Stimulated activated CD8-positive, alpha-beta memory T cell treated with anti-CD3 and anti-CD28 coated beads, Interleukin-2, amount 100 ng/mL, for 1 hour (primary cell): Measurements from ENCODE around the gene SPATA33.
"Not testable (repeated sequence)": the region's sequence is repeated elsewhere in the genome, so short reads cannot be mapped to it uniquely, and the experiment has no call there.

Experiments used
- DNase-seq, 2 donors: peaks; one replicate each; pipeline ENCODE4 v3.0.0-alpha.2; 2020; ENCODE audit warnings: low read depth in 2 of 2

Gene SPATA33

DNA sequence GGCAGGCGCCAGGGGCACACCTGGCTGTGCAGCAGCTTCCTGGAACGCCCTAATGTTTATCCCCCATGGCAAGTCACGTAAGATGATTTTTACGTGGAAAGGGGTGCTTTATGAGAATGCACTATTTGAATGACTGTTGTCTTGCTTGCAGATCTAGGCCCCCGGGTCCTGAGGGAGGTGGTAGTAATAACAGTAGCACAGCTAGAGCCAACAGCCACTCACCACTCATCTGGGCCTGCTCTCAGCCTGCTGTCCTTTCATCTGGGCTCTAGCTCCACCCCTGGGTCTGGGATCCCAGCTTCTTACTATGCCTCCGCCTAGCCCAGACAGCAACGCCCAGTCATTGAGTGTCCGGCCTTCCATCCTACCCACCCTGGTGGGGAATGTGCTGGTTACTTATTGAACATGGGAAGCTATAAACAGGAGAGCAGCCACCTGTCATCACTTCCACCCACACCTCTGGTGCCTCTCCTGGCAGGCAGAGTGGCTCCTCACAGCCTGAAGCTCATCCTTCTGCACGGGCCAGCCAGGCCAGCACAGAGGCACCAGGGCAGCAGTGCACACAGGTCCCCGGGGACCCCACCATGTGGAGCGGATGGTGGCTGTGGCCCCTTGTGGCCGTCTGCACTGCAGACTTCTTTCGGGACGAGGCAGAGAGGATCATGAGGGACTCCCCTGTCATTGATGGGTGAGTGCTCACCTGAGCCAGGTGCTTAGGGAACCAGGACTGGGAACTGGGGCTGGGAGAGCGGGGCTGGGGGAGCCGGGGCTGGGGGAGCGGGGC lies 27.6 kb upstream of the SPATA33 start:
- no peak for DNase-seq

DNA sequence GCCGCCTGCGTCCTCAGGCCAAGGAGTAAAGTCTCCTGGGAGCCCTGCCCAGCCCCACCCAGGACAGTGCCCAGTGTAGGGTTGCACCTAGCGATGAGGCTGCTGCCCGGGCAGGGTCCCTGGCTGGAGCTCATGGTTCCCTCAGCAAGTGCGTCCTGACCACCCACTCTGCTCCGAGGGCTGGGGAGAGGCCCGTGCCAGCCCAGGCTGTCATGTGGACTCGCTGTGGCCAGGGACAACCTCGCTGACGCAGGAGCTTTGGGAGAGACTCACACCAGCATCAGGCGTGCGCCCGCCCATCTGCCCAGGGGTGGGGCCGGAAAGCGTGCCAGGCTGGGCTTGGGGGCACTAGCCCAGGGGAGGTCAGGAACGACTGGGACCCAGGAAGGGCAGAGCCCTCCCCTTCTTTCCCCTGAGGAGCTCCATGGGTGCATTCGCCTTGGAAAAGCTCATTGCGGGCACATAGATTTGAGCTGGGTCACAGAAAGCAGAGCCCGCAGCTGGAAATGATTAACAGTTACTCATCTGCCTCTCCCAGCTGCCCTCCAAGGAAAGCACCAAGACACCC lies 24.5 kb upstream of the SPATA33 start:
- DNase-seq: no peak

DNA sequence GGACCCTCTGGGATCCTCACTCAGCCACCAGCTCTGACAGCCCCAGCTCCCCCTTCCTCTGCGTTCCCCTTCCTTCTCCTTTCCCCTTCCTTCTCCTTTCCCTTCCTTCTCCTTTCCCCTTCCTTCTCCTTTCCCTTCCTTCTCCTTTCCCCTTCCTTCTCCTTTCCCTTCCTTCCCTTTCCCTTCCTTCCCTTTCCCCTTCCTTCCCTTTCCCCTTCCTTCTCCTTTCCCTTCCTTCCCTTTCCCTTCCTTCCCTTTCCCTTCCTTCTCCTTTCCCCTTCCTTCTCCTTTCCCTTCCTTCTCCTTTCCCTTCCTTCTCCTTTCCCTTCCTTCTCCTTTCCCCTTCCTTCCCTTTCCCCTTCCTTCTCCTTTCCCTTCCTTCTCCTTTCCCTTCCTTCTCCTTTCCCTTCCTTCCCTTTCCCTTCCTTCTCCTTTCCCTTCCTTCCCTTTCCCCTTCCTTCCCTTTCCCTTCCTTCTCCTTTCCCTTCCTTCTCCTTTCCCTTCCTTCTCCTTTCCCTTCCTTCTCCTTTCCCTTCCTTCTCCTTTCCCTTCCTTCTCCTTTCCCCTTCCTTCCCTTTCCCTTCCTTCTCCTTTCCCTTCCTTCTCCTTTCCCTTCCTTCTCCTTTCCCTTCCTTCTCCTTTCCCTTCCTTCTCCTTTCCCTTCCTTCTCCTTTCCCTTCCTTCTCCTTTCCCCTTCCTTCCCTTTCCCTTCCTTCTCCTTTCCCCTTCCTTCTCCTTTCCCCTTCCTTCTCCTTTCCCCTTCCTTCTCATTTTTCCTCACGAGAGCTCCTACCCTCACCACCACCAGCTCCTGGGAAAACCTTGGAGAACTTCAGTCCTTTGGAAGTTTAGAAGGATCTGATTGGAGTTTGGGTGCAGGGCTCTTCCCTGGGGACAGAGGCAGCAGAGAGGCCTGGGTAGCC lies 22.9 kb upstream of the SPATA33 start:
- DNase-seq: not testable (repeated sequence)

DNA sequence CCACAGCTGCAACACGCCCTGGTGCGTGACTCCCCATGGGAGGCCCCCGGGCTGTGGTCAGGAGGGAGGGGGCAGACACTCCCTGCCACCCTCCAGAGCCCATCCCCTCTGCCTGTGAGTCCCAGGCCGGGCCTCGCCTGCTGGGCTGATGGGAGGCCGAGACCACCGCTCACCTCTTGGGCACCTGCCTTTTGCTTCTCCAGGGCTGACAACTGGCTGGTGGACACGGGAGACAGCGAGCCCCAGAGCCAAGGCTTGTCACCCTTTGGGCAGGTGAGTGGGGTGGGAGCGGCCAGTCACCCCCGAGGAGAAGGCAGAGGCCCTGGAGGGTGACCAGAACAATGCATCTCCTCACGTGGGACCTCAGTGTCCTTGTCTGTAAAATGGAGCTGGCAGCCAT lies 21.0 kb upstream of the SPATA33 start:
- DNase-seq: no peak

DNA sequence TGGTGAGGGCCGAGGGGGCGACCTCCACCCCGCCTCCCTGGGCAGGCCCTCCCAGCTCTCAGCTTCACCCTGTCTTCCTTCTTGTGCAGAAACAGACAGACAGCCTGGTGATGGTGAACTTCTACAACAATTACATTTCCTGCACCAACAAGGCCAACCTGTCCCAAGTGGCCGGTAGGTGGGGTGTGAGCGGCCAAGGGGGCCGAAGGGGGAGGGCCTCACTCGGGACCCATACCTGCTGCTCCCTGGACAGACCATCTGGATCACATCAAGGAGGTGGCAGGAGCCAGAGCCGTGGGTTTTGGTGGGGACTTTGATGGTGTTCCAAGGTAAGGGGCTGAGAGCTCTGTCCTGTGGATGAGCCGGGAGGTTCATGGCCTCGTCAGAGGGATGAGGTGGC lies 20.3 kb upstream of the SPATA33 start:
- no peak for DNase-seq

DNA sequence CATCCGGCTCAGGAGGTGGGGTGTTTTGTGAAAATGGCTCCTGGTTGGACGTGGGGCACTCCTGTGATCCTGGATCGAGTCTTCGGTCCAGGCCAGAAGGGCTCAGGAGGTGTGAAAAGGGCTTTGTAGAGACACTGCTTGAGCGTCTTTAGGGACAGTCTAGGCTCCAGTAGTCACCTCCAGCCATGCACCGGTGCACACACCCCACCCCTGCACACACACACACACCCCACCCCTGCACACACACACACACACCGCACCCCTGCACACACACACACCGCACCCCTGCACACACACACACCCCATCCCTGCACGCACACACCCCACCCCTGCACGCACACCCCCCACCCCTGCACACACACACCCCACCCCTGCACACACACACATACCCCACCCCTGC lies 19.2 kb upstream of the SPATA33 start:
- no peak for DNase-seq

DNA sequence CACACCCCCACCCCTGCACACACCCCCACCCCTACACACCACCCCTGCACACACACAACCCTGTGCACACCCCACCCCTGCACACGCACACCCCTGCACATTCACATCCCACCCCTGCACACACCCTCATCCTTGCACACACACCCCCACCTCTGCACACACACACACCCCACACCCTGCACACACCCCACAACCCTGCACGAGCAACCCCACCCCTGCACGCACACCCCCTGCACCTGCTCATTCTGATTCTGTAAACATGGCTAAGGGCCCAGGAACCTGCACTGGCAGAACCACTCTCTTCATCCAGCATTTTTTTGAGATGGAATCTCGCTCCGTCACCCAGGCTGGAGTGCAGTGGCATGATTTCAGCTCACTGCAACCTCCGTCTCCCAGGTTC lies 18.3 kb upstream of the SPATA33 start:
- no peak for DNase-seq

DNA sequence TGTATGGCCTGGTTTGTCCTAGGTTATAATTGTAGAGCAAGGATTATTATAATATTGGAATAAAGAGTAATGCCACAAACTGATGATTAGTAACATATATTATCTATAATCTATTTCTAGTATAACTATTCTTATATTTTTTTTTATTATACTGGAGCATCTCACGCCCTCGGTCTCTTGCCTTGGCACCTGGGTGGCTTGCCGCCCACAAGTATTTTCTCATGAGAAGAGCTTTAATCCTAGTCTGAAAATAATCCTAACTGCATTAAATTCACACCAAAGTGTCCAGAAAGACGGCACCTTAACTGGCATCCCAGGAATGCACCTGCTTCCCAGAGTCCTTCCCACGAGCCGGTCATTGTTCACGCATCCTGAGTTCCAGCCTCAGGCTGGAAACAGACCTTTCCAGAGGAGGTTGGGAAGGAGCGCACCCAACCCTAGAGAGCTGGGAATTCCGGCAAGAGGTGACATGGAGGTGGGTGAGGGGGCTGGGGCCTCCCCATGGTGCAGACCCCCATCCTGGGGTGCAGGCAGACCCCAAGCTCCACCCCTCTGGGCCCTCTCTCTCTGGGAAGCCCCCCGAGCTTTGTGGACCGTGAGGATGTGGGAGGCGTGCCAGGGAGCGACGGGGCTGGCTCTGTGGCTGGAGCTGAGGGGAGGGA lies 16.0 kb upstream of the SPATA33 start:
- no peak for DNase-seq

DNA sequence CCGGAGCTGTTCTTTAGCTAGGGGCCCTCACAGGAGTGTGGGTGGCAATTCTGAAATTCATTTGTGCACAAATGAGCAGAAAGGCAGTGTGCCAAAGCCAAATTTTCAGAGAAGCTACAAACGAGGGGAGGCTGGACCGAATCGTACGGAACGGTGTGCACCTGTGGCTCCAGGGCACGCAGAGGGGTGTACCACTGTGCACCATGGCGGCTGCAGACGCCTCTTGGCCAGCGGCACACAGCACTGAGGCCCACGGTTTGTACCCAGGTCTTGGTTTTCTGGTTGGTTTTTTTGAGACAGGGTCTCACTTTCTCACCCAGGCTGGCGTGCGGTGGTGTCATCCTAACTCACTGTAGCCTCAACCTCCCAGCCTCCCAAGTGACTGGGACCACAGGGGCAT lies 15.1 kb upstream of the SPATA33 start:
- no peak for DNase-seq

DNA sequence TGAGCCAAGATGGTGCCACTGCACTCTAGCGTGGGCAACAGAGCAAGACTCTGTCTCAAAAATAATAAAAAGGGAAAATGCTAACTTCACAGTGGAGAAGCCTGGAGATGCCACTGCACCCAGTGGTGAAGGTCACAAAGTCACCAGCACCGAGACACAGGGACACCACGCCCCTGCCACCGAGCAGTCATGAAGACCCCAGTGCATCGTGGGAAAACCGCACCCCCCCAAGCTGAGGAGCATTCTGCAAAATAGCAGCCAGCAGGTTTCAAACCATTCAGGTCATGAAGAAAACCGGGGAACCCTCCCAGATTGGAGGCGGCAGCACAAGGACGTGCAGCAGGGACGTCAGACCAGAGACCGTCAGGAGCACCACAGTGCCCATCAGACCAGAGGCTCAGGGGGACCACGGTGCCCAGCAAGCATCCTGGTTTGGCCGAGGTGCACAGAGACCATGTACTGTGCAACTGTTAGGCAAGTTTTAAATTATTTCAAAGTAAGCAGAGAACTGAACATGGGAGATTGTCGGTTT lies 13.8 kb upstream of the SPATA33 start:
- no peak for DNase-seq

DNA sequence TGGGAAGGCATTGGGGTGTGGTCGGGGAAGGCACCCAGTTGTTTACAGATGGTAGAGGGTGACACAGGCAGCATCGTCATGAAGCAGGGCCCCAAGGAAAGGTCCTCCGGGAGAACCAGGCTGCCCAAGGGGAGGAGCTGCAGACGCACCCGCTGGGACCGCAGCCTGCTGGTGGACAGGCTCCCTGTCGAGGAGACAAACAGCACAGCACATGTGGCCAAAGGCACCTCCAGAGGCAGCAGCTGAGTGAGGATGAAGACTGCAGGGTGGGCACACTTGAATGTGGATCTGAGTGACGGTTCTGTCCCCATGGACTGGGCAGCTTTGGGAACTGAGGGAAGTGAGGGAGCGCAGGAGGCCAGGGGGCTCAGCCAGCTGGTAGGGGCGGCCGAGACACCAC lies 12.5 kb upstream of the SPATA33 start:
- DNase-seq: no peak

DNA sequence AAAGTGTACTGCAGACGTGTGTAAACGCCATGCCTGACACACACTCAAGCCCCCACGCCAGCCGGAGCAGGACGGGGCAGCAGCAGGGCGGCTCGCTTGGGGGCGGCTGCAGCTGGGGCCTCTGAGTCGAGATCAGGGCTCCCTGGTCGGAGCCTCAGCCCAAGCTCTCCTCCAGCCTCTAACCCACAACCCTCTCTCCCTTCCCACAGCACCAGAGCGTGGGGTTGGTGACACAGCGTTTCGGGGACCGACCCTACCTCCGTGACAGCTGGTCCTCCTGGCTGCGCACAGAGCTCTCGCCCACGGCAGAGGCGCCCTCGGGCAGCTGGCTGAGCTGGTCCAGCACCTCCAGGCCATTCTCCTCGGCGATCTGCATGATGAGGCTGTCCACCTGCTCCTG lies 11.4 kb upstream of the SPATA33 start:
- no peak for DNase-seq

DNA sequence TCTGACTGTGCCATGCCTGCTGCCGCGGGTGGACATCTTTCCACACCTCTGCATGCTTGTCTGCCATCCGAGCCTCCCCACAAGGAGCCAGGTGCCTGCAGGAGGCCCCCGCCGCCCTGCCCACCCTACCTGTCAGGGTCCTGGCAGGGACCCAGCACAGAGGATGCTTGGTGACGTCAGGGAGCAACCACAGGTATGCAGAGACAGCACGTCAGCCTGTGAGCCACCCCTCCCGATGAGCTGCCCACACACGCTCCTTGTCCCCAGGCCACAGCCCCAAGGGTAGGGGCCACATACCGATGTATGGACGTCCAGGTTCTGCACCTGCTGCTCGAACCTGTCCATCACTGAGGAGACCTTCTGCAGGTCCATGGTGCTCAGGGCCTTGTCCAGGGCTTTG lies 10.7 kb upstream of the SPATA33 start:
- DNase-seq: no peak

DNA sequence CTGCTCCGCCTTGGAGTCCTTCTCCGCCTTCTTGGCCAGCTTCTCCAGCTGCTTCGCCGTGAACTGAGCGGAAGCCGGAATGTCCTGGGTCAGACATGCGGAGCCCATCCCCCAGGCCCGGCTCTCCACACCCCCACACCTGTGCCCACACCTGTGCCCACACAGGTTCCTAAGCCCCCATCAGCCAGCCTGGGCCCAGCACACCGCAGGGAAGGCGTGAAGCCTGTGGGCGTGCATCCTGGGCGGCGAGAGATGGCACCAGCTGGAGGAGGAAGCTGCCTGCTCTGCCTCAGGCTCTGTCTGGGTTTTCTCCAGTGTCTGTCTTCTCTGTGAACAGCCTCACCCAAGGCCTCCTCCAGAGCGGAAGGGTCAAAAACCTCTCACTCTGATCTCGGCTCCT lies 6.1 kb upstream of the SPATA33 start:
- no peak for DNase-seq

DNA sequence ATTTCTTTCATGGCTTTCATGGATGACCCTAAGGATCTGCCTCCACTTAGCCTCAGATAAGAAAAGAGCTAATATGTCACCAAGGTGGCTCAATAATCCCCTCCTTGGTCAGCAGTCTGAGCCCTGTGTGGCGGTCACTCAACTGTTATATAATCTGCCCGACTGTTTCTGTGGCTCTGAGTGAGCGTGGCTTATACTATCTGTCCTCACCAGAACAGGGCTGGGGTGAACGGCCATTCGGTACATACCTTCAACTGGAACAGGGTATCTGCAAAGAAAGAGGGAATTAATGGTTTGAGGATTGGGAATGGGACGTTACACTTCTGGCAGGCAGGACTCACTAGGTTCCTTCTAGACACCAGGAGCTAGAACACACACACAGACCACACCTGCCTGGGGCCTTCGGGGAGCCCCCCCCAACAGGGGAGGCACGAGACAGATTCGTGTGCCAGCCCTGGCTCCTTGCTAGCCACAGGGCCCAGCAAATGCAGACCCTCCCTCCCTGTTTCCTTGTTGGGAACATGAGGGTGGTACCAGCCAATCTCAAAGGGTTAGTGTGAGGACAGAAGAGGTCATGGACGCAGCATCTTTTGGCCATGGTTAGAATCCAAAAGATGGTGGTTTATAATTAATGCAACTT lies 3.9 kb upstream of the SPATA33 start:
- no peak for DNase-seq

DNA sequence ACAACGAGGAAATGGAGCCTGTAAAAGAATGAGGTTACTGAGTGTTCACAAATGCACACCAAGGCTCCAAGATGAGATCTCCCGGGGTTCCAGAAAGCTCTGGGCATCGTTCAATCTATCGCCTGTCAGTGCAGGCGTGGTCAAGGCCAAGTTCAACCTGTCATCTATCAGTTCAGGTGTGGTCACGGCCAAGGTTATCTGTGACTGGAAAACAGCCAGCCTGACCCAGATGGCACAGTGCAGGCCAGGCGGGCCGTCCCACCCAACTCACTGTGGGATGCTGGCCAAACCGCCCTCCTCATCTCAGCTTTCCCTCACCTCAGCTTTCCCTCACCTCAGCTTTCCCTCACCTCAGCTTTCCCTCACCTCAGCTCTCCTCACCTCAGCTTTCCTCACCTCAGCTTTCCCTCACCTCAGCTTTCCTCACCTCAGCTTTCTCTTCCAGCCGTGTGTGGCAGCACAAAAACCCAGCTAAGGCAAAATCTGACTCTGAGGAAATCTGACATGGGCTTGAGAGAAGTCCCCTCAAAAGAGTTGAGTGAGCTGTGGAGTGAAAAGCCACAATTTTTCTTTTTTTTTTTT lies 2.5 kb upstream of the SPATA33 start:
- no peak for DNase-seq

DNA sequence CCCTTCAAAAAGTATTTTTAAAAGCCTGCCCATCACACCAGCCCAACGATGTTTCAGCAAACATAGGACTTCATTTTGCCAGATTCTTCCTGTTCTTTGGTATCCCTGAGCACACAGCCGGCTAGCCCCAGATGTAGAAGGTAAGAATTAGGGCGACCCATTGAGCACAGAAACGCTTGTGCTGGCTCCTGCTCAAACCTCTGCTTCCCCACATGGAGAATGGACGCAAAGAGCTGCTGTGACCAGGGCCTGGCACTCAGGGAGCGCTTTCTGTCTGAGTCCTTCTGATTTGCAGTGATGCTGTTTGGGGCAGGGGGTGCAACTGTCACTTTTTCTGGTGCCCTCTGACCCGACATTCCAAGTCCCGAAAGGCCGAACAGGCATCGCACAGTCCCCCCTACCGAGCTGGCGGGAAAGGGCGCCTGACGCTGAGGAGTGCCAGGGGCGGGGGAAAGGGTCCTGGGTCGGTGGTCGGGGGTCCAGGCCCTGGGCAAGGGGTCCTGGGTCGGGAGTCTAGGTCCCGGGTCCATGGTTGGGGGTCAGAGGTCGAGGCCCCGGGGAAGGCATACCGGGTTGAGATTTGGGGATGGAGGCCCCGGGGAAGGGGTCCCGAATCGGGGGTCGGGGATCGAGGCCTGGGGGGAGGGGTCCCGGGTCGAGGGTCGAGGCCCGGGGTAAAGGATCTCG lies 1.1 kb upstream of the SPATA33 start:
- DNase-seq: no peak

DNA sequence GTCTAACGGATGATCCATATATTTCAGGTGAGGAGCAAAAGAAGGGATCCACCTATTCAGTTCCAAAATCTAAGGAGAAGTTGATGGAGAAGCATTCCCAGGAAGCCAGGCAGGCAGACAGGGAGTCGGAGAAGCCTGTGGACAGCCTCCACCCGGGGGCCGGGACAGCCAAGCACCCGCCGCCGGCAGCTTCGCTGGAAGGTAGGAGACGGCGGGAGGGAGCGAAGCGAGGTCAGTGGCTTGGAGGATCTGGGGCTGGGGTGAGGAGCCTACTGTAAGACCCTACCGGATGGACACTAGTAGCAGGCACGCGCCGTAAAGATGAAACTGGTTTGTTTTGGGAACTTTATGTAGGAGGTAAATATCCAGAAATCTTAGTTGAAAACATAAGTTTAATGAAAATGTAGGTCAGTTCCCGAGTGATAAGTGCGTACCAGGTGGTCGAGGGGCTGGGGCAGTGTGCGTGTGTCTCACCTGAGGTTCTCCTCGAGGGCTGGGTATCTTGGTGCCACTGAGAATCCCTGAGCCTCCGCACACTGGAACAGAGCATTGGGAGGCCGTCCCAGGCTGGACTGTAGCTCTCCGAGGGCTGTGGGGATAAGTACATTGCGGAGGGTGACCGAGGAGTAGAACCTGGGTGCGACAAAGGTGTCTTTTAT lies 714 bp downstream of the SPATA33 start:
- DNase-seq: no peak

DNA sequence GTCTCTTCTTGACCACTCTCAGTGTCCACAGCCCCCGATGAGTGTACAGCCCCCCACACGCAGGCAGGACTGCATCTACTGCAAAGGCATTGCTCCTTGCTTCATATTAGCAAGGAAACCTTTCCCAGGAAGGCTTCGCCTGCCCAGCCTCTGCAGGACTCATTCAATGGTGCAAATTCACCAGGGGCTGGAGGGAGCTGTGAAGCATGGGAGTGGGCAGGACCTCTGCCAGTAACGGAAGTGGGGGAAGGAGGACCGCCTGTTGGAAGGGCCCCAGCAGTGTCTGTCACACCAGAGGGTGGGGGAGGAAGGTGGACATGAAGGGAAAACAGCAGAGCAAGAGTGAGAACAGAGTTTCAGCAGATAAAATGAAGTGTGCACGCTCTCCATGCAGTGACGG lies 2.5 kb downstream of the SPATA33 start:
- DNase-seq: no peak

DNA sequence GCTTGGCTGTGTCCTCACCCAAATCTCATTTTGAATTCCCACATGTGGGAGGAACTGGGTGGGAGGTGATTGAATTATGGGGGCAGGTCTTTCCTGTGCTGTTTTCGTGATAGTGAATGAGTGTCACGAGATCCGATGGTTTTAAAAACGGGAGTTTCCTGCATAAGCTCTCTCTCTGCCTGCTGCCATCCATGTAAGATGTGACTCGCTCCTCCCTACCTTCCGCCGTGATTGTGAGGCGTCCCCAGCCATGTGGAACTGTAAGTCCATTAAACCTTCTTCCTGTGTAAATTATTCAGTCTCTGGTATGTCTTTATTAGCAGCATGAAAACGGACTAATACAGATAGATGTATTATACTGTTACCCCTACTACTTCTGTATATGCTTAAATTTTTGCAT lies 3.6 kb downstream of the SPATA33 start:
- no peak for DNase-seq
